Mucosa of rectum (tissue), 2 donors: ENCODE measurements around the gene SRRM3.
"Not testable (repeated sequence)": the region's sequence is repeated elsewhere in the genome, so short reads cannot be mapped to it uniquely, and the experiment has no call there.

ENCODE experiments used
- H3K27ac ChIP-seq, 2 donors: one replicate each; pipeline ENCODE4 v1.7.0; 2013; ENCODE audit warnings: inconsistent platforms in 2 of 2, low read depth in 2 of 2, low read length in 2 of 2
- H3K27me3 ChIP-seq, 2 donors: one replicate each; pipeline ENCODE4 v1.7.0; 2013; ENCODE audit warnings: low read length in 2 of 2; ENCODE audit not compliant: control insufficient read depth in 2 of 2, insufficient read depth in 2 of 2
- H3K36me3 ChIP-seq, 2 donors: one replicate each; pipeline ENCODE4 v1.7.0; 2013; ENCODE audit warnings: low read length in 2 of 2; ENCODE audit not compliant: control insufficient read depth in 2 of 2, insufficient read depth in 2 of 2
- H3K4me1 ChIP-seq, 2 donors: one replicate each; pipeline ENCODE4 v1.7.0; 2013; ENCODE audit warnings: low read length in 2 of 2, mild to moderate bottlenecking in 1 of 2; ENCODE audit not compliant: control insufficient read depth in 2 of 2, insufficient read depth in 2 of 2
- H3K4me3 ChIP-seq, 2 donors: one replicate each; pipeline ENCODE4 v1.7.0; 2013; ENCODE audit warnings: low read length in 2 of 2
- H3K9ac ChIP-seq, 2 donors: one replicate each; pipeline ENCODE4 v1.7.0; 2013; ENCODE audit warnings: low read length in 2 of 2, low read depth in 1 of 2, mild to moderate bottlenecking in 1 of 2
- H3K9me3 ChIP-seq, 2 donors: one replicate each; pipeline ENCODE4 v1.7.0; 2013; ENCODE audit warnings: low read length in 2 of 2; ENCODE audit not compliant: control insufficient read depth in 2 of 2
- donor health status: healthy.
- donor health status: Normal muscosa, but diverticular disease.

Gene SRRM3

GRCh38 chr7:76238326-76238725 lies 36.6 kb downstream of the SRRM3 start:
- Histone ChIP-seq H3K9ac (no peak overlapping the region), H3K27me3 (peaks cover 11 to 12% of the 10 kb centered on the region in 2 donors), H3K27ac (no peak overlapping the region), H3K4me3 (no peak overlapping the region), H3K4me1 (peaks cover 0 to 5% of the 10 kb centered on the region in 2 donors), H3K36me3 (no peaks in the 10 kb centered on the region), H3K9me3 (no peaks in the 10 kb centered on the region)

- H3K4me1 ChIP-seq, result no peaks in the 10 kb centered on the region
- H3K4me3 ChIP-seq, result no peak overlapping the region
- no peaks in the 10 kb centered on the region for H3K9me3 ChIP-seq
- no peak overlapping the region for H3K9ac ChIP-seq
- no peaks in the 10 kb centered on the region for H3K36me3 ChIP-seq
- H3K27ac ChIP-seq, result no peak overlapping the region
- H3K27me3 ChIP-seq, result peaks cover 0 to 8% of the 10 kb centered on the region in 2 donors
These were observed 39.4 kb downstream of the SRRM3 start for GRCh38 chr7:76241141-76241540.

GRCh38 chr7:76242517-76243063 lies 40.9 kb downstream of the SRRM3 start:
- not testable (repeated sequence) for H3K9me3 ChIP-seq, H3K27ac ChIP-seq, H3K27me3 ChIP-seq, H3K36me3 ChIP-seq, H3K4me3 ChIP-seq, H3K4me1 ChIP-seq, H3K9ac ChIP-seq

- Histone ChIP-seq H3K4me3 (no peak overlapping the region), H3K36me3 (no peaks in the 10 kb centered on the region), H3K9me3 (no peaks in the 10 kb centered on the region), H3K4me1 (no peaks in the 10 kb centered on the region), H3K27ac (no peak overlapping the region), H3K9ac (no peak overlapping the region), H3K27me3 (no peaks in the 10 kb centered on the region)
These were observed 43.2 kb downstream of the SRRM3 start for GRCh38 chr7:76244781-76245391.

GRCh38 chr7:76246804-76247389 lies 45.2 kb downstream of the SRRM3 start:
- Histone ChIP-seq H3K4me1 (peaks cover 0 to 4% of the 10 kb centered on the region in 2 donors), H3K36me3 (no peaks in the 10 kb centered on the region)

GRCh38 chr7:76247938-76248337 lies 46.2 kb downstream of the SRRM3 start:
- Histone ChIP-seq H3K36me3 (no peaks in the 10 kb centered on the region), H3K4me1 (peaks cover 0 to 4% of the 10 kb centered on the region in 2 donors), H3K9ac (no peak overlapping the region), H3K27me3 (no peaks in the 10 kb centered on the region), H3K4me3 (no peak overlapping the region), H3K9me3 (no peaks in the 10 kb centered on the region), H3K27ac (no peak overlapping the region)

More at GRCh38 chr7:76246804-76247389, 45.2 kb downstream of the SRRM3 start:
- no peak overlapping the region for H3K4me3 ChIP-seq
- no peaks in the 10 kb centered on the region for H3K27me3 ChIP-seq
- no peak overlapping the region for H3K9ac ChIP-seq
- H3K9me3 ChIP-seq, result no peaks in the 10 kb centered on the region
- H3K27ac ChIP-seq, result no peak overlapping the region

- H3K27ac ChIP-seq, result no peak overlapping the region
- no peaks in the 10 kb centered on the region for H3K36me3 ChIP-seq
- peaks cover 0 to 4% of the 10 kb centered on the region in 2 donors for H3K4me1 ChIP-seq
- H3K9me3 ChIP-seq, result no peaks in the 10 kb centered on the region
- no peaks in the 10 kb centered on the region for H3K27me3 ChIP-seq
- no peak overlapping the region for H3K9ac ChIP-seq
- H3K4me3 ChIP-seq, result no peak overlapping the region
These were observed 50.3 kb downstream of the SRRM3 start for GRCh38 chr7:76252021-76252420.

GRCh38 chr7:76254781-76255180 lies 53.1 kb downstream of the SRRM3 start:
- Histone ChIP-seq H3K27me3 (peaks cover 7 to 10% of the 10 kb centered on the region in 2 donors), H3K9ac (no peak overlapping the region), H3K4me3 (no peak overlapping the region)

GRCh38 chr7:76257973-76258372 lies 56.3 kb downstream of the SRRM3 start:
- Histone ChIP-seq H3K27ac (no peak overlapping the region), H3K36me3 (no peaks in the 10 kb centered on the region)

More at GRCh38 chr7:76254781-76255180, 53.1 kb downstream of the SRRM3 start:
- Histone ChIP-seq H3K36me3 (no peaks in the 10 kb centered on the region), H3K9me3 (no peaks in the 10 kb centered on the region), H3K4me1 (peaks cover 0 to 4% of the 10 kb centered on the region in 2 donors), H3K27ac (no peak overlapping the region)

More at GRCh38 chr7:76257973-76258372, 56.3 kb downstream of the SRRM3 start:
- no peaks in the 10 kb centered on the region for H3K9me3 ChIP-seq
- no peak overlapping the region for H3K4me3 ChIP-seq
- no peaks in the 10 kb centered on the region for H3K4me1 ChIP-seq
- no peak overlapping the region for H3K9ac ChIP-seq
- H3K27me3 ChIP-seq, result peaks cover 7 to 10% of the 10 kb centered on the region in 2 donors
